GM21423 (cell line): ENCODE data around the gene AGAP3.
A peak's percentile ranks its signal among the peaks of the same experiment; 100 is the strongest.

ENCODE experiments used
- ATAC-seq: cut with Tn5 transposase; IDR thresholded peaks from one replicate; pipeline ENCODE4 v1.9.1; 2021; ENCODE audit warnings: mild to moderate bottlenecking, moderate library complexity; ENCODE audit not compliant: unreplicated experiment

Gene AGAP3

DNA sequence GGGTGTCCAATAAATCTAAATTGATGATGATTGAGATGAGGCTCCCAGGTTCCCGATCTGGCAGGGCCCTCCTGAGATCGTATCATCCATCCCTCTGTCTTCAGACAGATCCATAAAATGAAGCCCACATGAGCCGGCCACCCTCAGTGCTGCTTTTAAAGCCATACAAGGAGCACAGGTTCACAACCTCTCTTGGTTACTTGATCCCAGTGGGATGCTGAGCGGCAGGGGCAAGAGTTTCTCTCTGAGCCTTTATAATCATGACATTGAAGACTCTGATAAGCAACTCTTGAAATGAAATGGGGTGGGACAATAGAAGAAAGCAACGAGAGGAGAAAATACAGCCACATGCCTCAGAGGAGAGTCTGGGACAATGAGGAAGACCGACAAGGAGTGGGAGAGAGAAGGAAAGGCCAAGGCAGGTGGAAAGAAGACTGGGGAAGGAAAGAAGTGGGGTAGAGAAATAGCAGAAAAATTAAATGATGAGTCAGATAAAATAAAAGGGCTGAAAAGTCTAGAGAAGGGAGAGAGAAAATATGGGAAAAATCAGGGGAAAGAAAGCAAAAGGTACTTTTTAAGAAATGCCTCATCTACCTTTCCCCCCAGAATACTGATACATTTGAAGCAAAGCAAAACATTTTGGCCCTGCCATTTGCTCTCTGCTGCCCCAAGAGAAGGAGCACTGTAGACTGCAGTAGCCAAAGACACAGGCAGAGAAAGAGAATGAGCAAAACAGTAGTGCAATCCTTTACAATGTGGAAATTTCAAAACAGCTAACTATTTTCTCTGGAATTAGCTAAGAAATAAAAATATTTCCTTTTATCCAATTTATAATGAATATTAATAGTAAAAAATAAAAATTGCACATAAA, 66.6 kb downstream of the AGAP3 start:
- no peak for ATAC-seq

- no peak for ATAC-seq
These were observed 71.5 kb downstream of the AGAP3 start for GRCh38 chr7:151157645-151158329.

DNA sequence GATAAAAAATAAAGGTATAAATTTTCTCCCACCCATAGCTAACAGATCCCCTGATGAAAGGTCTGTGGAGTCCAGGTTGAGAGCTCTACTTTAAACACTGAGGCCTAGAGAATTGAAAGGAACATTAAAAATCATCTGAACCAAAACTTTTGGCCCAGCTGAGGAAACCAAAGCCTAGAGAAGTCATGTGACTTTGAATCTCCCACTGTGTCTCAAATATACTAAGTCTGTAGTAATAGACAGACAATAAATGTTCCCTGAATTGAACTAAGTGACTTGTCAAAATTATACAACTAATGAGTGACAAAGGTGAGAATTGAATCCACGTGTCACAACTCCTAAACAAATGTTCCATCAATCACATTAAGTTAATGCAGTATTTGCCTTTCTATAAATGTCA, 75.5 kb downstream of the AGAP3 start:
- ATAC-seq = no peak

GRCh38 chr7:151166629-151167196, 80.4 kb downstream of the AGAP3 start:
- no peak for ATAC-seq

DNA sequence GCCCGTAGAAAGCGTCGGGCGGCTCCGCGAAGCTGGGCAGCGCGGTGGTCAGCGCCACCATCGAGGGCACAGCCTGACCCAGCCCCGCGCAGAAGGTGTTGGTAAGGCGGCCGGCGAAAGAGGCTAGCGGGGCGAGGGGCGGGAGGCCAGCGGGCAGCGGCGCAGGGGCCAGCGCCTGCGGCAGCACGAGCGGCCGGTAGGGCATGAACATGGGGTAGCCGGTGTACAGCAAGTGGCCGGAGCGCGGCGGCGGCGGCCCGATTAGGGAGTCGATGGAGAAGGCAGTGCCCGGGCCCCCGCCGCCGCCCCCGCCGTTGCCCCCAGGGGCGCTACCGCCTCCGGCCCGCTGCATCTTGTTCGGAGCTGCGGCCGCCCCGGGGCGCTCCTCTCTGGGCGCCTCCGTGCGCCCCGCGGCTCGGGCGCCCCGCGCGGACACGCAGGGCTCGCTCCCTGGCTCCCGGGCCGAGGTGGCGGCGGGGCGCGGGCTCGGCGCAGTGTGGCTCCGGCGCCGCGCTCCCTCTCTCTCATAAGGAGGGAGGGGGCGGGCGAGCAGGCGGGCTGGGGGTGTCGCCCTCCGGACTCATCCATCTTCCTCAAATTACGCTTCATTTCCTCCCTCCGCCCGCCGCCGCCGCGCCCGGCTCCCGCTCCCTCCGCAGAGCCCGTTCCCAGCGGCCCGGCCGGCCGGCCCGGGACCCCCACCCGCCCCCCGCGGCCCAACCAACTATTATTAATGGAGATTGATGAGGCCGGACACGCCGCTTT, 81.1 kb downstream of the AGAP3 start, which contains the start of gene GBX1:
Gene GBX1 (minus strand): TSS at position 498 of the 765 bp plus-strand sequence. CDS start 146 bp downstream, at position 352.
- no peak for ATAC-seq

DNA sequence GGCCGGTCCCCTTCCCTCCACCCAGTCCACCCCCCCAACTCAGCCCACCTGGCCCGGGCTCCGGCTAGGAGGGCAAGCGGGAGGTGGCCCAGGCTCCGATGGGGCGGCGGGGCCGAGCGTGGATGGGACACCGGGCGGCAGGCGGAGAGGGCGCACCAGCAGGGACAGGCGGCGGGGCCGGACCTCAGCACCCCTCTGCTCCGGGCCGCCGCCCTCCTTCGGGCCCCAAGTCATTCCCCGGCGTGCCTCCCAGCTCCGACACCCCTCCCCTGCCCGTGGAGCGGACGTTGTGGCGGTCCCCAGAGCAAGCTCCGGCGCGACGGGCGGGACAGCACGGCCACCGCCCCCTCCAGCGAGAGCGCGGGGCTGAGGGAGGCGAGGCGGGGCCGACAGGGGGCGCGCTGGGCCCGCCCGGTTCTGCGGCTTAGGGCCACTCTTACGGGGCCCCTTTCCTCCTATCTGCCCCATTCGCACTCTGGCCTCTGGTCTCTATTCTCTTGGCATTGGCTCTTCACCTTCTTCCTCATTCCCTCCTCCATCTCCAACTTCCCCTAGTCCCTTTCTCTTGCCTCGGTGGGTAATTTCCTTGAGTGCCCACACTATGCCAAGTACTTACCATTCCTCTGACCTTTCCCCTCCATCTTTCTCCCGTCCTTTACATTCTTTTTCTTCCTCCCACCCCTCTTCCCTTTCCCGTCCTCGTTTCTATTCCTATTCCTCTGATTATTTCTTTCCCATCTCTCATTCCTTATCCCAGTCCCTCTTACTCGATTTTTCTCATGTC, 81.9 kb downstream of the AGAP3 start:
- peak; percentile 67 for ATAC-seq

DNA sequence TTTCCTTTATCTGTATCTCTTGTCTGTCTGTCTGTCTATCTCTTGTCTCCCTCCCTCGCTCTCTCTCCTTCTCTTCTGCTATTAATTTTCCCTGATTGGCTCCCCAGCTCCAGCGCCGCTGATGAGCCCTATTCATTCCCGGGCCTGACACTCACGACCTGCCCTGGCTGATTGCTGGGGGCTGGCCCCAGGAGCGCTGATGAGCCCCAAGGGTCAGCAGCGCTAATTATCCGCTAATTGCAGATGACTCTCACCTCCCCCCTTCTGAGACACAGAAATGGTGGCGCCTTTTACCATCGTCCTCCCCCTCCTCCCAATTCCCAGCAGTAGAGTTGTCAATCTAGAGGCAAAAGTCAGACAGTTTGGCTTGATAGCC, 82.5 kb downstream of the AGAP3 start:
- no peak for ATAC-seq

- ATAC-seq = peak; percentile 61
These were observed 86.2 kb downstream of the AGAP3 start for GRCh38 chr7:151172273-151173141.

- ATAC-seq = no peak
These were observed 87.3 kb downstream of the AGAP3 start for GRCh38 chr7:151173386-151174245.

- no peak for ATAC-seq
These were observed 88.2 kb downstream of the AGAP3 start for GRCh38 chr7:151174246-151175046.

DNA sequence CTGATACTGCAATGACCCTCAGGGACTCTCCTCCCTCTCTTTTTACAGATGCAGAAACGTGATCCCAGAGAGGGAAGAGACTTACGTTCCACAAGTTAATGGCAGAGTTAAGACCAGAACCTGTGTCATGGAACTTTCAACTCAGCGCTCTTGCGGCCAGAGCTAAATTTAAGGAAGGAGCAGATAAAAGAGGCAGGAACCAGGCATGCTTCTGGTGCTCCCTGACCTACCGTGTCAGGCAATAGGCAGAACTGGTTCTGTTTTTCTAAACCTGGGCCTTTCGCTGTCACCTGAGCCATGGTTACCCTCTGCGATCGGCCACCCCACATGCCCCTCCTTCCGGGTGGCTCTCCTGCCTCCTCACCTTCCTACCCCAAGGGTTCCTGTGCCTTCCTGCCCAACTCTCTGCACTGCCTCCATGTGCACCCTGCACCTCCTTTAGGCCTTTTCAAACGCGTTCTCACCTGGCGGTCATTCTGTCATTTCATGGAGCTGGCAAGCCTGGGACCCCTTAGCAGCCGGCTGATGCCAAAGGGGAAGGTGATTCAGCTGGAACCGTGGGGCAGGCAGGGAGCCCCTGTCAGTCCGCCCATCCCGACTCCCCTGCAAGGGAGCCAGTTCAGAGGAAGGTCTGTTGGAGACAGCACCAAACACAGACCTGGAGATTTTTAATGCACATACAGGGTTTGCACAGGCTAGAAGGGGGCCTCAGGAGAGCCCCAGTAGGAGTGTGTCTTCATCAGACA, 88.9 kb downstream of the AGAP3 start:
- ATAC-seq = no peak

GRCh38 chr7:151175793-151176311, 89.6 kb downstream of the AGAP3 start:
- no peak for ATAC-seq

DNA sequence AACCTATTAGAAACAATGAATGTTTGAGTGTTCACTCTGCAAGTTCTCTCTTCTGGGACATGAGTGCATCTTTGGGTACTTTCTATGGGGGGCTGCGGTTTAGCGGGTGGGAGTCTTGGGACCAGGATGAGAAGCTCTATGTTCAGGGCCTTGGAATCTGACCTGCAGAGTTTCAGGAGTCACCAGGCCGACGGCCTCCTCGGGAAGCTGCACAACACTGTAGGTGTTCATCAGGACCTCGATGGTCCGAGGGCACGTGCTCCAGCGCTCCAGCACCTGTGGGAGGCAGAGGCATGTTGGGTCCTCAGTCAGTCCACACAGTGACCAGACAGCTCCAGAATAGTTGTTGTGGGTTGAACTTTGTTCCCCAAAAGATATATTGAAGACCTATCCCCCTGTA, 90.1 kb downstream of the AGAP3 start:
- ATAC-seq = no peak

- ATAC-seq = no peak
These were observed 91.0 kb downstream of the AGAP3 start for GRCh38 chr7:151177310-151177709.

DNA sequence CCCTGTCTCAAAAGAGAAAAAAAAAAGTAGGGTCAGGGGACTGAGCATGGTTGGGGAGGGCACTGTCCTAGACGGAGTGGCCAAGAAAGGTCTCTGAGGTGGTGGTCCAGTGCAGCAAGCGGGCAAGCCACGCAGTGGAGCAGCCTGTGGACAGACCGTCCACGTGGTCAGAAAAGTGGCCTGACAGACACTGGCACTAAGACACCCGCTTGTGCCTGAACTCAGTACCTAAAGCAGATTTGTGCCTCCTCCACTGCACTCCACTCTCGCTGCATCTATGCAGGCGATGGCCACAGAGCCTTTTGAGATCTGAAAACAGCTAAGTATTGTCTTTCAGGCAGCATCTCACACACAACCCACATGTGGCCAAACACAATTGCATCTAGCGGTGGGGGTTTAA, 92.0 kb downstream of the AGAP3 start:
- no peak for ATAC-seq

DNA sequence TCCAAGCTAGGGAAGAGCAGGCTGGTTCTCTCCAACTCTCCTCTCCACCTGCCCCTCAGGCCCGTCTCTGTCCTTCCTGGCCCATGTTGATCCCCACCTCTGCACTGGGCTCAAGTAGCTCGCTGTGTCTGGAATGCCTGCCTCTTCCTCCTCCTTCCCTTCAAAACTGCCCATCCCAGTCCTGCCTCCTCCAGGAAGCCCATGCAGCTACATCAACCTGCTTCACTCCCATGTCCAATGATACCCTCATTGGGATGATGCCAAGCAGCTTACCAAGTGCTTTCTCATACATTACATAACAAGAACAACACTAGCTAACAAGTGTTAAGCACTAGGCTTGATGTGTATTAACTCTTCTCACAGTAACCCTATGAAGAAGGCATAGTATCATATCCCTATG, 92.6 kb downstream of the AGAP3 start:
- ATAC-seq = no peak
